ENCODE measurements around the gene PAQR5. TPM values are rescaled to one million over a fixed set of nuclear protein-coding genes. Genes with fewer than 3 reads are reported as not detected.

Gene PAQR5
- total and polyA plus RNA-seq, 7 donors: 0.36 to 19.7 (median 10.2) TPM; not detected in 2

GRCh38 chr15:69277316-69277715 lies 21.4 kb upstream of the PAQR5 start:
- peaks cover 0 to 4% (median 0%) of the 10 kb centered on the region in 3 donors for H3K27me3 ChIP-seq
- no peak overlapping the region for H3K27ac ChIP-seq
- H3K9me3 ChIP-seq: no peaks in the 10 kb centered on the region
- intact Hi-C loops (cut with DNase I): no loop called here
- 88 to 93% methylated on average over 9 of the region's 9 CpGs for WGBS, 2 donors
- H3K4me1 ChIP-seq: no peaks in the 10 kb centered on the region
- TF ChIP-seq POLR2A (IDR thresholded peaks at IDR 0.05): no peak
- no peak for TF ChIP-seq EP300 (IDR thresholded peaks at IDR 0.05)
- H3K36me3 ChIP-seq: no peaks in the 10 kb centered on the region
- no peak for DNase-seq
- H3K4me3 ChIP-seq: no peak overlapping the region

- WGBS, 2 donors: 93 to 96% methylated on average over 7 of the region's 7 CpGs
- intact Hi-C loops (cut with DNase I): no loop called here
Measured at GRCh38 chr15:69279636-69280035, 19.1 kb upstream of the PAQR5 start.

GRCh38 chr15:69280783-69281182 lies 17.9 kb upstream of the PAQR5 start:
- Histone ChIP-seq H3K27me3 (peaks cover 0 to 4% (median 0%) of the 10 kb centered on the region in 3 donors), H3K27ac (no peak overlapping the region), H3K9me3 (no peaks in the 10 kb centered on the region), H3K4me1 (no peaks in the 10 kb centered on the region), H3K36me3 (no peaks in the 10 kb centered on the region), H3K4me3 (no peak overlapping the region)
- WGBS, 2 donors: 71 to 82% methylated on average over 5 of the region's 5 CpGs
- DNase-seq: no peak
- no peak for TF ChIP-seq POLR2A (IDR thresholded peaks at IDR 0.05)
- TF ChIP-seq CTCF (IDR thresholded peaks at IDR 0.05): no peak
- TF ChIP-seq POLR2AphosphoS5 (IDR thresholded peaks at IDR 0.05): no peak
- TF ChIP-seq EP300 (IDR thresholded peaks at IDR 0.05): no peak
- intact Hi-C loops (cut with DNase I): no loop called here

More at GRCh38 chr15:69279636-69280035, 19.1 kb upstream of the PAQR5 start:
- Histone ChIP-seq H3K27ac (no peak overlapping the region), H3K4me1 (no peaks in the 10 kb centered on the region), H3K27me3 (peaks cover 0 to 4% (median 0%) of the 10 kb centered on the region in 3 donors), H3K36me3 (no peaks in the 10 kb centered on the region), H3K9me3 (no peaks in the 10 kb centered on the region), H3K4me3 (no peak overlapping the region)
- no peak for DNase-seq
- TF ChIP-seq CTCF (IDR thresholded peaks at IDR 0.05): no peak
- no peak for TF ChIP-seq POLR2A (IDR thresholded peaks at IDR 0.05)
- TF ChIP-seq EP300 (IDR thresholded peaks at IDR 0.05): no peak
- TF ChIP-seq POLR2AphosphoS5 (IDR thresholded peaks at IDR 0.05): no peak

GRCh38 chr15:69282104-69282743 lies 16.5 kb upstream of the PAQR5 start:
- 87 to 93% methylated on average over 9 of the region's 9 CpGs for WGBS, 2 donors
- intact Hi-C loops (cut with DNase I): no loop called here
- Histone ChIP-seq H3K27ac (no peak overlapping the region), H3K36me3 (no peaks in the 10 kb centered on the region), H3K9me3 (no peaks in the 10 kb centered on the region), H3K27me3 (peaks cover 0 to 4% (median 0%) of the 10 kb centered on the region in 3 donors), H3K4me3 (no peak overlapping the region), H3K4me1 (no peaks in the 10 kb centered on the region)
- DNase-seq: no peak
- TF ChIP-seq CTCF (IDR thresholded peaks at IDR 0.05) (no peak), POLR2A (IDR thresholded peaks at IDR 0.05) (no peak), POLR2AphosphoS5 (IDR thresholded peaks at IDR 0.05) (no peak), EP300 (IDR thresholded peaks at IDR 0.05) (no peak)

GRCh38 chr15:69285834-69286233 lies 12.9 kb upstream of the PAQR5 start:
- intact Hi-C loops (cut with DNase I): no loop called here
- H3K4me1 ChIP-seq: no peaks in the 10 kb centered on the region
- 96 to 98% methylated on average over 12 of the region's 12 CpGs for WGBS, 2 donors
- H3K27ac ChIP-seq: no peak overlapping the region
- H3K4me3 ChIP-seq: no peak overlapping the region
- no peaks in the 10 kb centered on the region for H3K9me3 ChIP-seq
- DNase-seq: no peak
- H3K36me3 ChIP-seq: no peaks in the 10 kb centered on the region
- H3K27me3 ChIP-seq: no peaks in the 10 kb centered on the region
- TF ChIP-seq EP300 (IDR thresholded peaks at IDR 0.05): no peak
- TF ChIP-seq POLR2AphosphoS5 (IDR thresholded peaks at IDR 0.05): no peak
- no peak for TF ChIP-seq CTCF (IDR thresholded peaks at IDR 0.05)
- no peak for TF ChIP-seq POLR2A (IDR thresholded peaks at IDR 0.05)

All from sigmoid colon (tissue), 7 donors.